GM18909 (cell line): ENCODE data around the gene MLLT10.
A peak's percentile ranks its signal among the peaks of the same experiment; 100 is the strongest.

Experiments used
- ATAC-seq: cut with Tn5 transposase; IDR thresholded peaks from one replicate; pipeline ENCODE4 v1.9.1; 2021; ENCODE audit warnings: mild to moderate bottlenecking; ENCODE audit not compliant: unreplicated experiment, poor library complexity

MLLT10 gene

DNA sequence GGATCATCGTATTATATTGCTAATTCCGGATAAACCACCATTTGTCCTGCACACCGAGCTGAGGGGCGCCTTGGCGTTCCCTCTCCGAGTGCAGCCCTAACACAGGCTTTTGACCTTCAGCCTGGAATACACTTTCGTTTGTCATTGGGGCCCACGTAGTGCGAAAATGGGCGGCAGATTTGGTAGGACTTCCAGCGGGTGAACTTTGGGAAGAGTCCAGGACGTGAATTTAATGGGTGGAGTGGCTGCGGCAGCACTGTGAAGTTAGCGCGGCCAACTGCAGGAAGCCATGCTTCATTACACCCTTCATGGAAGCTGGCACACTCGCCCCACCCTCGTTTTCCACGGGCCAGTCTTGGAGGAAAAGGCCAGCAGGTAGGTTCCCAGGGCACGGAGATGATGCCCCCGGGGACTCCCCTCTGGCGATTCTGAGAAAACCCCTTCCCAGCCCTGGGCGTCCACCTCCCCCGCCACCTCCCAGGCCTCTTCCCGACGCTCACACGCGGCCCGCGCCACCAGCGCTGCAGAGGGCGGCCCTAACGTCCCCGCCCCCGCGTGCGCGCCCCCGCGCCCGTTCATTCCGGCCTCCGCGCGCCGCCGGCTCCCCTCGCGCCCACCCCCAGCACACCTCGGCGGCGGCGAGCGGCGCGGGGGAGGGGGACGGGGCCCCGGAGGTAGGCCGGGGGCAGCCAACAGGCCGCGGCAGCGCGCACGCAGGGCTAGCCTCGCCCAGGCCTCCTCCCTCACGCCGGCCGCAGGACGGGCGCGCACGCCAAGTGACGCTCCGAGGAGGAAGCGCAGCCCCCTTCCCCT lies at the start of gene MLLT10:
Gene MLLT10 (plus strand): TSS at position 766 of the 813 bp plus-strand sequence. CDS start 413 bp downstream, outside the sequence.
- ATAC-seq: peak; percentile 87

- ATAC-seq: no peak
Measured at GRCh38 chr10:21487416-21488180, 46.4 kb upstream of the MLLT10 start.

DNA sequence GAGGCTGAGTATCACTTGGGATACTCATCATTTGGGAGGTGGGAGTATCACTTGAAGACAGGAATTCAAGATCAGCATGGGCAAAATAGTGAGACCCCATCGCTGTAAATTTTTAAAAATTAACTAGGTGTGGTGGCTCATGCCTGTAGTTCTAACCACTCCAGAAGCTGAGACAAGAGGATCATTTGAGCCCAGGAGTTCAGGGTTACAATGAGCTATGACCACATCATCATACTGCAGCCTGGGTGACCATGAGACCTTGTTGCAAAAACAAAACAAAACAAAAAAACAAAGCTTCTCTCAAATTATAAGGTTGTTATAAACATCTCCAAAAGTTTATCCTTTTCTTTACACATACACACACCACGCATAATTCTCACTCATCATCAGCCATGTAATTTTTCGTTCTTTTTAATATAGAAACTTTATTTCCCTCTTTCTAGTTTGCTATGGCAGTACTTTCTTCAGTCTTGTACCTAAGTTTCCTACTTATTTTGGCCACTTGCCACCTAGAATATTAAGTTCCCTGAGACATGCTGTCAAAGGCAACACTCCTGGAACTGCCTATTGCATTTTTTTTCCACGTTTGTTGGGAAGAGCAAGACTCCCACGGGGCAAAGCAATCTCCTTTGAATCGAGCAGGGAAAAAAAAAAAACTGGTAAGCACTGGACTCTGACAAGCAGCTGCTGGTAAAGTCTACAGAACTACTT lies 45.6 kb upstream of the MLLT10 start:
- ATAC-seq: no peak

DNA sequence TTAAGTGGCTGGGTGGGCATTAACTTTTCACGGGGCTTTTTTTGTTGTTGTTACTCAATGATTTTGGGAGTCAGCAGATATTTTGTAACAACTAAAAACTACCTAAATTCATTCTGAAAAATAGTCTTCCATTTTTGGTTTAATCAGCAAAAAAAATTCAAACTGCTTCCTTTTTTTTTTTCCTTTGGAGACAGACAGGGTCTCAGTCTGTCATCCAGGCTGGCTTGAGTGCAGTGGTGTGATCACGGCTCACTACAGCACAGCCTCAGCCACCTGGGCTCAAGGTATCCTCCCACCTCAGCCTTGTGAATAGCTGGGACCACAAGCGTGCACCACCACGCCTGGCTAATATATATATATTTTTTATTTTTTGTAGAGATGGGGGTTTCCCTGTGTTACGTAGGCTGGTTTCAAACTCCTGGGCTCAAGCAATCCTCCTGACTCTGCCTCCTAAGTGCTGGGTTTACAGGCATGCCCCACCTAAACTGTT lies 45.0 kb upstream of the MLLT10 start:
- no peak for ATAC-seq

DNA sequence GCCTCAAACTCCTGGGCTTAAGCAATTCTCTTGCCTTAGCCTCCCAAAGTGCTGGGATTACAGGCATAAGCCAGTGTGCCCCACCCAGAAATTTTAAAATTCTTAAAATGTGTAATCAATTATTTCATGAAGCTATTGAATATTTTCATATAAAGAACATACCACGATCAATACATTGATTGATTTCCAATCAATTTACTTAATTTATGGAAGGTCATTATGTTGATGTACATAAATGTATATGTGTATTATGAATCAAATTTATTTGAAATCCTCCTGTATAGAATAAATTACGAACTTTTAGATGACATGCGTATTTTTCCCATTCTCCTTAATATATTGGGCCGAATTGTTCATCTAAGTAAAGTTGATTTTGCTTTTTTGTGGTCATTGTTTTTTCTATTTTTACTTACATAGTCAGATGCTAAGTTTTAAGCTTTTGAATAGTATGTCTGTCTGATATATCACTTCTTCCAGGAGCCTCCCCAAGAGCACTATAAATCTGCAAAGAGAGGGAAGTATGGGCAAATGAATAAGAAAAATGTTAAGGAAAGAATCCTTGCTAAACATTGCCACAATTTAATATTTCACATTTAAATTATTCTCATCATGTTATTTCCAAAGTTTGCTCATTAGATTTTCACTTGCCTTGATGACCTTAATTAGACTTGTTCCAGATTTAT lies 43.9 kb upstream of the MLLT10 start:
- no peak for ATAC-seq

DNA sequence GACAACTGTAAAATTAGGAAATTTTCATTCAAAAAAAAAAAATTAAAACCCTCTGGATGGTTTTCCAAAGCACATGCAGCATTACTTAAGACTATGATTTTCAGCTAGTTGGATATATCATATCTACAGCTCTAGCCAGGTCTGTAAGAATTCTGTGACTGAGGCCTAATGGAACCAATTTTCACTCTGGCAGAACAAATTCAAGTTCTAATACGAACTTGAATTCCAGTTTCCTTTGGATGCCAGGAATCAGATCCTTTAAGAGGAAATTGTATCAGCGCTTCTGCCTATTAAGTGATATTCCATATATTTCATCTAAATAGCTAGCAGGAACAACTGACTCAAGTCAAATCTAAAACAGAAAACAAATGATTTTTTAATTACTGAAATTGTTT lies 43.3 kb upstream of the MLLT10 start:
- no peak for ATAC-seq

GRCh38 chr10:21492421-21492820 lies 41.6 kb upstream of the MLLT10 start:
- ATAC-seq: no peak

- ATAC-seq: no peak
Measured at GRCh38 chr10:21493784-21494183, 40.2 kb upstream of the MLLT10 start.

- no peak for ATAC-seq
Measured at GRCh38 chr10:21494191-21495001, 39.6 kb upstream of the MLLT10 start.

- peak; percentile 6 for ATAC-seq
Measured at GRCh38 chr10:21495002-21495751, 38.9 kb upstream of the MLLT10 start.

DNA sequence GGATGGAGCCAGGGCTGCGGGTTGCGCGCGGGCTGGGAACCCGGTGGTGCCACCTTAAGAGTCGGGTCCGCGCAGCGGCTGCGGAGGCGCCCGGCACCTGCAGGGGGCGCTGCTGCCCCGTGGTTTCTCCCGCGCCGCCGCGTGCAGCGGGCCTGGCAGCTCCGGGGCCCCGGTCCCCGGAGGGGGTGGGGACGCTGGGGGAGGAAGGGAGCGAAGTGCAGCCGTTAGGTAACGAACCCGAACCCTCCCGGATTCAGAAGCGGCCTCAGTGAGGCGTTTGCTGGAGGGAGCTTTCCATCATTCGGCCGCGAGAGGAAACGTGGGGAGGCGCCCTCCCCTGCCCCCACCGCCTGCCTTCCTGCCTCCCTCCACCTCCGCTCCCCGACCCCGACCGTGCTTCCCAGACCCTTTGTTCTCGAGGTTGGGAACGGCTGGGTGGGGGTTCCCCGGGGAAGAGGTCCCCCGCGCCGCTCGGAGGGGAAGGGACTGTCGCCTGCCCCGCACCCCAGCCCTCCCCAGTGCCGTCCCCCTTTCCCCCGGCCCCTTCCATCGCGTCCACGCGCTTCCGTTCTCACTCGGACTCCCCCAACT lies 38.2 kb upstream of the MLLT10 start:
- ATAC-seq: peak; percentile 84

DNA sequence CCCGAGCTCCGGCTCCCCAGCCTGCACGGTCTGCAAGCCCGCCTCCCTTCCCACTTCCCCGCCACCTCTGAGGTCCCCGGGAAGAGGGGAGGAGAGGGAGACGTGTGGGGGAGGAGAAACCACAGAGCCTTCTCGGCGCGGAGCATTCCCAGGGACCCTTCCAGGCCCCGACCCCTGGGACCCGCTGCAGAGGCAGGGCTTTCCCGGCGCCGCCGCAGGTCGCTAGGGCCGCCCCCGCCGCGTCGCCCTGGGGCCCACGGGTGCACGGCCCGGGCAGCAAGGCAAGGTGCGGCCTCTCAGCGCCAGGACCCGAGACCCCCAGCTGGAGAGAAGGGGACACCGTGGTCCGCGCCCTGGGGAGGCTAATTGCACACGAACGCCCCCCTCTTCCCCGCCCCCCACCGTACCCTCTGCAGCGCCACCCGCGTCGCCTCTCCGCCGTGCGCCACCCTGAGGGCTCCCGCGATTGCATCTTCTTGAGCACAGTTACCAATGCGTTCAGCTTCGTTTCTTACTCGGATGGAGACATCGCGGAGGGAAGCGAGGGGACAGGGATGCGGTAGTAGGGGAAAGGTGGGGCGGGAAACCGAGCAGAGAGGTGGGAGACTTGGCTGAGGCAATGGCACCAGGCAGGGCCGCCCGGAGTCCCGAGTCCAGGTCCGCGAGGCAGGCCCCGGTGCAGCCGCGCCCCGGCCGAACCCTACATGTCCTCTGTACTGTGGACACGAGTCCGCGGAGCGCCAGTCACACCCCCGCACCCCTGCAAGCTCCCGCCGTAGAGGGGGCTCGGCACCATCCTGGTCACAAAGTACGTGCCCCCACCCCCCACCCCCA lies 37.5 kb upstream of the MLLT10 start:
- peak; percentile 45 for ATAC-seq

DNA sequence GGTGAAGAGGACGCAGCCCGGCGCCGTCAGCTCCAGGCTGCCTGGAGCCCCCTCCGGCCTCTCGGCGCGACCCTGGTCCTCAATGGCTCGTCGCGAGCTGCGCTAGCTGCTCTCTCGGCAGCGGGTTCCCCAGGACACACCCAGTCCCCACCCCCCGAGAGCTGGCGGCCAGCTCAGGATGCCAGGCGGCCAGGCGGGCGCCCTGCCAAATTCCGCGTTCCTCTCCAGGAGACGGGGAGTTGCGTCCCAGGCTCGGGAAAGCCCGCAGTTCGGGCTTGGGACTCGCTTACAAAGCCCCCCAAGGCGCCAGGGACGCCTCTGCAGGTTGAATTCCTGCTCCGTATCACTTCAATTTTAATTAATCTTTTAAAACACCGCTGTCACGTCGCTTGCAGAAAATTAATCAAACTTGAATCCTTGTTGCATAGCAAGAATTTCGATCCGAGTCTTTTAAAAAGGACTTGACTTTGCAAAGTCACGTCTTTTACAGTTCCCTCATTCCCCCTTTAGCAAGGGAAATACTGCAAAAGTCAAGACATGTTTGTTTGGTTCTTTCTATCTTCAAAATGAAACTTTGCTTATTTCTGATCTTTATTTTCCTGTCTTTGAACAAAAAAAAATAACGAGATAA lies 36.7 kb upstream of the MLLT10 start:
- ATAC-seq: peak; percentile 11

DNA sequence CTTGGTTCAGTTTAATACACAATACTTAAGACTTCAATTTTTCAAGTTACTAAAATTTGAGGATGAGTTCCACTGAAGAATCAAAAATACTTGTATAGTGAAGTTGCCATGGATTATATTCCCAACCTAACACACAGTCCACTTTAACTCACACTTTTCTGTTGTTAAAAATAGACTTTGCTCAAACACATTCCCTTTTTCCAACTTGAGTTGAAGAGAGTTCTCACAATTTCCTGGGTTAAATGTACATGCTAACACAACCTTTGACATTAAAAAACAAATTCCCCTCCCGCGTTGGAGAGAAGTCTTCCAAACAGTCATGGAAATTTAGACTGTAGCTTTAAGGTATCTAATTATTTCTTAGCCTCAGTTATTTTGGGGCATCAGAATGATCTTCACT lies 35.7 kb upstream of the MLLT10 start:
- ATAC-seq: no peak

DNA sequence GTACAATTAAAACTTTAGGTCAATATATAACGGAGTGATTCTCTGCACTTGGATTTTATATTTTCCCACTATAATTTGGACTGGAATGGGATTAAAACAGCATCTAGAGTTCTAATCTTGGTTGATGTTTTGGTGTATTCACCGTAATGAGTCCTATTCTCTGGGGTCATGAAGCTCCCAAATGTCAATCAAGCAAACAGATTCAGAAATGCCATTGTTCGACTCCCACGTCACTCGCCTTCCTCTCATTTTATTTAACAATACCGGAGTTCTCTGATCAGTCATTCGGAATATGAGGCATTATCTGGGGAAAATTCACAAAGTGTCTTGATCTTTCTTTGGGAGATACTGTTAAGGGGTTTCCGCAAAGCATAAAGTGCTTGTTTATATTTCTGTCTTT lies 35.0 kb upstream of the MLLT10 start:
- ATAC-seq: no peak

DNA sequence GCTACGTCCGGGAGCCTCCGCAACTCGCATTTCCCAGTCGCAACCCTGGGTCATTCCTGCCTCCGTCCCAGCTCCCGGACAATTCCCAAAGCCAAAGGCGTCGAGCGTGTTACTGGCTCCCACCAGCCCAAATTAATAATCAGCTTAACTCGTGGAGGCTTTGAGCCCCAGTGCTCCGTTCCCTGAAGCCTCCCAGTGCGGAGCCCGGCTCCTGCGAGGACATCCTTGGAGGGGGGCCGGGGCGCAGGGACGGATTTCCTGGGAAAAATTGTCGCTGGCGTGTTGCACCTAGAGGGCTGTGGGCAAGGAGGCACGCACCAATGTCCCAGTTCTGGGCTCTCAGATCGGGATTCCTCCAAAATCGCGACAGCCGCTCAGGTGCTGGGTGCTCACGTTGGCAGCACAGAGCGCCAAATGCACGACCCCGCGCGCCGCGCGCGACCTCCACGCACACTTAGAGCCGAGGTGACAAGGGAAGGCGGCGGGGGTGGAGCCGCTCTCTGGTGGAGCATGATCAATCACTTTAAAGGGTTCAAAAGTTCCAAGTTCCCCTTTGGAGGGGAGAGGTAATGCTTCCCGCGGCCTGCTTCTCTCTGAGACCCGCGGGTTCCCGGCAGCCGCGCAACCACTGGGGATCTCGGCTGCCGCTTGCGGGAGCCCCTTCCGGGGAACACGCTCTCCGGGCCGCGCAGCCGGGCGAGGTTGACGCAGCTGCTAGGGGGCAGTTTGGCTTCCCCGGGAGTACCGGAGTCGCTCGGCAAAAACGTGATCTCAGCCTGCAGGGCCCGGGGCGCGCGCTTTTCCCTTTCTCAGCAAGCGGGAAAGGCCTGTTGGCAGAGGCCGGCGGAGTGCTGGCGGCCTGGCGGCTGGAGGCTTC lies 34.1 kb upstream of the MLLT10 start:
- ATAC-seq: no peak
